ENCODE data around the gene REXO4. TPM values are rescaled to one million over a fixed set of nuclear protein-coding genes. Genes with fewer than 3 reads are reported as not detected.

Gene REXO4
- total and polyA plus RNA-seq, 2 of the 8 experiments (the other 6 are each of a cell fraction or from before 2014, with no cell fraction given), result 19.1 to 38.3 TPM

DNA sequence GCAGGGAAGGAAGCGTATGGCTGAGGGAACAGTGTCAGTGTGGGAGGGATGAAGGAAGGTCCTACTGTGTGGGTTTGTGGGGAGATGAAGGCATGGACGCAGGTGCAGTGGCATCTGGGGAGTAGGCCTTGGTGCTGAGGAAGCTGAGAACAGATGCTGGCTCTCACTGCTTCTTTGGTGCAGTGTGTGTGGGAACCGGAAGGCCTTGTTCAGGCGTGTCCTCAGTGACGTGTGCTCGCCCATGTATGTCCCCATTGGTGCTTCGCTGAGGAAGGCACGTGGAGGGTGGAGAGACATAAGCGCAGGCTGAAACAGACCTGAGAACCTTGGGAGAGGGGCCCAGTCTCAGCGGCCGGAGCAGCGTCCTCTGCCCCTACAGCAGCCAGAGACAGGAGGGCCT, 23.1 kb upstream of the REXO4 start (continued):
- no peak for TF ChIP-seq SP2 (IDR thresholded peaks at IDR 0.05; ENCODE audit: low read length)

Data from H1 (cell line).